ENCODE results near the gene HHAT.

- TF ChIP-seq EZH2 (IDR thresholded peaks at IDR 0.05; ENCODE audit: borderline replicate concordance, low read length) (no peak), CTCF (IDR thresholded peaks at IDR 0.05; ENCODE audit: low read length) (no peak)
Measured at GRCh38 chr1:210398466-210398865, 69.8 kb downstream of the HHAT start.

Data from OCI-LY1 (cell line).